ENCODE measurements around the gene CHRM4.

Gene CHRM4

DNA sequence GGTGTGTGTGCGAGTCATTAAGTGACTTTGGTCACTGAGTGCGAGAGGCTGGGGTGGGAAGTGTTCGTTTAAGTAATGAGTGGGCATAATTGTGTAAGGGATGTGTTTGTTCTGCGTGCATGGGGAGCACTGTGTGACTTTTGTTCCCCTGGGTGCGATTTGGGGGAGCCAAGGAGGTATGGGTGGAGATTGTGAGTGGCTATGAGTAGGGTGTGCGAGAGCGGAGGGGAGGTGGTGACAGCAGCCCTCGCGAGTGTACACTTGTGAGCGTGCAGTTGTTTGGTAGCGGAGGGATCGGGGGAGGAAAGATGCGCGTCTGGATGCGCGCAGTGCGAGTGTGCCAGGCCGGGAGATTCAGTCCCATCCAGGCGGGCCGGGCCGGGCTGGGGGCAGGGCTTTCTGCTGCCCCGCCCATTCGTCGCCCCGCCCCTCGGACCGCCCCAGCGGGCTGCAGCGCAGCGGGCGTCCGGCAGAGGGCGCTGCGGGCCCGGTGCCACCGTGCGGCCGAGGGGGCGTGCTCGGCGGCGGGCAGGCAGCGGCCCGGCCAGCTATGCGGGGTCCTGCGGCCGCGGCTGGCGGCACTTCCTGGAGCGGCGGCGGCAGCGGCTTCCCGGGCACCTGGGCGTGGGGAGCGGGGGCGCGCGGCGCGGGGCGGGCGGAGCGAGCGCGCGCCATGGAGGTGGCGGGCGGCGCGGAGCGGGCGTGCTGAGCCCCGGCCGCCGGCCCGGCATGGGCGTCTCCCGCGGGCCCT, 44.5 kb downstream of the CHRM4 start, which contains the start of gene DGKZ:
Gene DGKZ, plus strand, starts transcription at position 578 of the 751 bp plus-strand sequence. CDS start 197 bp downstream, outside the sequence.
- DNase-seq: peak; percentile 87

GRCh38 chr11:46345881-46346484, 45.6 kb downstream of the CHRM4 start:
- DNase-seq: no peak

DNA sequence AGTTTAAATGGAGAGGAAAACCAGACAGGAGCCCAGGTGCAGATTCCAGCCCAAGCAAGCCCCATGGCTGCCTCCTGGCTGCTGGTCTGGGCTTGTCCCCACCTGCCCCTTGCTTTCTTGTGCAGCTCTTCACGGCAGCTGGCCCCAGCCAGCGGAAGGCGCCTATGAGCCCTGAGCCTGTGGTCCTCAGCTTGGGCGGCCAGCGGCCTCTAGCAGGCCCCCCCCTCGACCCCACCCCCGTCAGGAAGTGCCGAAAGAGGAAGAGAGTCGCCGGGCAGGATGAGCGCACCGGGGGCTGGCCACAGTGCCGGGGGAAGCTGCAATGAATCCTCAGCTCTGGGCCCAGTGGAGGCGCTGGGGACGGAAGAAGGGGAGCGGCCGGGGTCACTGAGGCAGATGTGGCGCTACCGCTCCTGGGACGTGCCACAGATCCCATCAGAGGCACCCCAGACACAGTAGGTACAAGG, 46.4 kb downstream of the CHRM4 start:
- no peak for DNase-seq

GRCh38 chr11:46343520-46343919, 48.1 kb downstream of the CHRM4 start:
- no peak for DNase-seq

GRCh38 chr11:46342239-46342638, 49.3 kb downstream of the CHRM4 start:
- DNase-seq: peak; percentile 20

DNA sequence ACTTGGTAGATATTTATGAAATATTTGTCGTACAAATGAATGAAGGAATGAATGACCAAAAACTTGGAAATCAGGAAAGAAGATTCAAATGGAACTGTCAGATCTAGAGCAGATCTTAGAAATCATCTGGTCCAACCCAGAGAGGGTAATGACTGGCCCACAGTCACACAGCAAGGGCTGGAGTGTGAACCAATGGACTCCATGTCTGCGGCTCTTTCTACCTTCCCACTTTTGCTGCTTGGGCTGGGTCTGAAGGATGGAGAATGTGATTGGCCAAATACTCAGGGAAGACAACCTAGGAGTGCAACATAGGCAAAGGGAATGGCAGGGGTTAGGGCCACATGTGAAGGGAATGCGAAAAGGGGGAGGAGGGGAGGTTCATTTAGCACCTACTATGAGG, 50.1 kb downstream of the CHRM4 start:
- DNase-seq: no peak

DNA sequence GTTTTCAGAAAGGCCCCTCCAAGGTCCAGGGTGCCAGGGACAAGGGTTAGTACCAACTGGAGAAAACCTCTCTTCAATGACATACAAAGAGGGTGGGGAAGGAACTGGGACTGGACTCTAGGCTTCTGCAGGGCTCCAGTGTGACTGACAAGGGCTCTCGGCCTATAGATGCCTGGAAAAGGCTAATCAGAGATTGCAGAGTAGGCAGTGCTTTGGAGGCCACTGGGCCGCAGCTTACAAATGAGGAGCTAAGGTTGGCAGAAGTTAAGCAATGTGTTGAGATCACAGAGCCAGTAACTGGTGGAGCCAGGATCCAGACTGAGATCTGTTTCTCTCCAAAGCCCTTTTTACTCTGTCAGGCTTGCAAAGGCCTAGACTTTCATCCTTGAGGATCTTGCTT, 51.8 kb downstream of the CHRM4 start:
- no peak for DNase-seq

- no peak for DNase-seq
Observed at GRCh38 chr11:46338988-46339666, 52.4 kb downstream of the CHRM4 start.

GRCh38 chr11:46338636-46338987, 53.0 kb downstream of the CHRM4 start:
- no peak for DNase-seq

DNA sequence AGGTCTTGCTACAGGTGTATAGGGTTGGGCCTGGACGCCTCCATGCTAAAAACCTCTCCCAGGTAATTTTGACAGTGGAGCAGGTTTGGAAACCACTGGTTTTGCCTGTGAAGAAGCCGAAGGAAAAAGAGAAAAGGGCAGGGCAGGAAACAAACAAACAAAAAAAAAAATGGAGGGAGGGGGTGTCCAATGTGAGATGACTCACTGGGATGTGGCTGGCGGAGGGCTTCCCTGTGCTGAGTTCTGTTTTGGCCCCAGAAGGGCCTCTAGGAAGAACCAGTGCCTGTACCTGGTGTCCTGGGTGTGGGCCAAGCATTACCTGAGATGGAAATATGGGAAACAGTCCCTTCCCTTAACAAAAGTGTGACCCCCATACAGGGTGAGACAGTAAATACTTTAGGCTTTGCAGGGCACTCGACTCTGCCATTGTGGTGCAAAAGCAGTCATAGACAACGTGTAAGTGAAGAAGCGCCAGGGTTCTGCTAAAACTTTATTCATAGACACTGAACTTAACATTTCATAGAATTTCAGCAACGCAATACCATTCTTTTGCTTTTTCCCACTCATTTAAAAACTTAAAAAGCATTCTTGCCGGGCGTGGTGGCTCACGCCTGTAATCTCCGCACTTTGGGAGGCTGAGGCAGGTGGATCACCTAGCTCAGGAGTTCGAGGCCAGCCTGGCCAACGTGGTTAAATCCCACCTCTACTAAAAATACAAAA, 53.8 kb downstream of the CHRM4 start:
- DNase-seq: no peak

DNA sequence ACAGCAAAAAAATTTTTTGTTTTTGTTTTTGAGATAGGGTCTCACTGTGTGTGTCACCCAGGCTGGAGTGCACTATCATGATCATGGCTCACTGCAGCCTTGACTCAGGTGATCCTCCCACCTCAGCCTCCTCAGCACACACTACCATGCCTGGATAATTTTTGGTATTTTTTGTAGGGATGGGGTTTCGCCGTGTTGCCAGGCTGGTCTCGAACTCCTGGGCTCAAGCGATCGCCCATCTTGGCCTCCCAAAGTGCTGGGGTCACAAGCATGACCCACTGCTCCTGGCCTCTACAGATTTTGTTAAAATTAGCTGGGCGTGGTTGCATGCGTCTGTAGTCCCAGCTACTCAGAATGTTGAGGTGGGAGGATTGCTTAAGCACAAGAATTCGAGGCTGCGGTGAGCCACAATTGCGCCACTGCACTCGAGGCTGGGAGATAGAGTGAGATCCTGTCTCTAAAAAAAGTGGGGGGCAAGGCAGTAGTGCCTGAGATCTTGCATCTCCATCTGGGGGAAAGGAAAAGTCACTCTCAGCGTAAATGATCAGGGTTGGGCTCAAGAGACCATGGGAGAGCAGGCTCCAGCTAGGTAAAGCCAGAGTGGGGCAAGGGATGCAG, 54.9 kb downstream of the CHRM4 start:
- no peak for DNase-seq

DNA sequence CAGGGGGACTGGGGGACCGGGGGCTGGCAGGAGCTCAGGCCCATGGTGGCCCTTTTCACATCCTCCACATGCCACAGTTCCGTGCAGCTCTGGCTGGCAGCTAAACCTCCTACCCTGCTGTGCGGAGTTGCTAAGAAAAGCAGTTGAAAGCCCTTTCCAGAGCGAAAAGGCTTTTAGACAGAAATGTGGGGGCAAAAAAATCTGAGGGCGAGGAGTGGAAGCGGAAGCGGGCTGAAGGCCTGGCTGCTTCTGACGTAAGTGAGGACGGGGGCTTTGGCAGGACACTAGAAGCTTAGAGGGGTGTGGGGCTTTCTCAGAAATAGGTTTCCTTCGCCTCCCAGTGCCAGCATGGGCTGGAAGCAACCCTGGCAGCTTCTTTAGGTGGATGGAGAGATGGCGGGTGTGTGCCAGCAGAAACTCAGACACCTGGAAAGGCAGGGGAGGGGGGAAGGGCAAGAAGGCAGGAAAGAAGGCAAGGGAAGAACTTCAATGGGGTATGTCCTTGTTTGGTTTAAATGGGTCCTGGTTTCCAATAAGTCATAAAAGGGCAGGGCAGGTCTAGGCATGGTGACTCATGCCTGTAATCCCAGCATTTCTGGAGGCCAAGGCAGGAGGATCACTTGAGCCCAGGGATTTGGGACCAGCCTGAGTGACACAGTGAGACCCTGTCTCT, 55.5 kb downstream of the CHRM4 start:
- no peak for DNase-seq

- no peak for DNase-seq
Observed at GRCh38 chr11:46335271-46335670, 56.3 kb downstream of the CHRM4 start.

DNA sequence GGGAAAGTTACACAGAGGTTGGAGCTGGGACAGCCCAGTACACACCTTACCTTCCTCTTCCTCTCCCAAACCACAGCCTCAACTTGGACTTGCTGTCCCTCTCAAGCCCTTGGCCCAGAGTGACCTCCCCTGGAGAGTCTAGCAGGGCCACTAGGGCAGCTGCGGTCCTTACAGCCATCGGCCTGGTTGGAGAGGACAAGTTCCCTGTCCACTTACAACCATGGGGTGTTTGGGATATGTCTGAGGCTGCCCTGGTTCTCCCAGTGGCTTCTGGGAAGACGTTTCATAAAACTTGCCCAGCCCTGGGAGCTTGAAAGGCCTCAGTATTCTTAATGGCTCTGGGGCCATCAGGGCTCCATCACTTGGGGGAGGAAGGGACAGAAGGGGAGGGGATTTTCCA, 57.4 kb downstream of the CHRM4 start:
- DNase-seq: no peak
